Tibial nerve (tissue), 4 donors: Measurements from ENCODE around the gene HENMT1. TPM values are rescaled to one million over a fixed set of nuclear protein-coding genes. Genes with fewer than 3 reads are reported as not detected.

Source experiments
- DNase-seq, 2 donors: peaks; one replicate each; pipeline ENCODE4 v3.0.0-alpha.2; 2019; ENCODE audit warnings: low spot score in 2 of 2
- H3K27ac ChIP-seq, 4 donors: fragments of 200-600 bp; sonication (generic) in 3 of 4; one replicate each; pipeline ENCODE4 v1.5.1; 2017 to 2019; ENCODE audit warnings: mild to moderate bottlenecking in 1 of 4
- H3K27me3 ChIP-seq, 2 donors: fragments of 200-600 bp; sonication (generic) in 1 of 2; one replicate each; pipeline versions ENCODE4 v1.5.1 to v1.6.0; 2017 to 2019
- H3K36me3 ChIP-seq, 3 donors: fragments of 200-600 bp; sonication (generic); one replicate each; pipeline ENCODE4 v1.5.1; 2018 to 2019
- H3K4me1 ChIP-seq, 4 donors: fragments of 200-600 bp; sonication (generic) in 3 of 4; one replicate each; pipeline ENCODE4 v1.5.1; 2017 to 2019
- H3K4me3 ChIP-seq, 4 donors: fragments of 200-600 bp; sonication (generic) in 3 of 4; one replicate each; pipeline ENCODE4 v1.5.1; 2017 to 2019; ENCODE audit warnings: mild to moderate bottlenecking in 1 of 4, moderate library complexity in 1 of 4
- H3K9me3 ChIP-seq, 4 donors: fragments of 200-600 bp; sonication (generic) in 3 of 4; one replicate each; pipeline ENCODE4 v1.5.1; 2017 to 2019
- EP300 ChIP-seq, 2 donors: sonication (generic); formaldehyde crosslinking; IDR thresholded peaks; one replicate each; pipeline ENCODE4 v1.6.1; 2017; ENCODE audit warnings: antibody characterized with exemption in 2 of 2, mild to moderate bottlenecking in 1 of 2
- POLR2A ChIP-seq, 2 donors: fragments of 450-650 bp; IDR thresholded peaks; one replicate each; pipeline ENCODE4 v1.6.1; 2017; ENCODE audit warnings: antibody characterized with exemption in 2 of 2, mild to moderate bottlenecking in 2 of 2, moderate library complexity in 2 of 2
- WGBS, 2 donors: methylation state at CpG; one replicate each; pipeline ENCODE4 v1.1.5; 2018; 5-methylcytosine and 5-hydroxymethylcytosine counted together
- total RNA-seq, 4 donors: library from RNA; depleted of rRNA; stranded (reverse); fragments of >200 nt; gene quantifications; one replicate each; pipeline ENCODE4 v1.1.0, GENCODE V29; 2016
- TF ChIP-seq, protein P1 (sequence below), 5 experiments: fragments of 200-600 bp in 3 of 5; fragments of 450-650 bp in 2 of 5; sonication (generic) in 3 of 5; IDR thresholded peaks; one replicate each; pipeline ENCODE4 v1.5.1; 2016 to 2019; ENCODE audit warnings: antibody characterized with exemption in 5 of 5, mild to moderate bottlenecking in 3 of 5, moderate library complexity in 2 of 5

The HENMT1 gene
- total RNA-seq, 4 donors from 2014 or later = 1.2 to 3.7 (median 2.4) TPM

DNA sequence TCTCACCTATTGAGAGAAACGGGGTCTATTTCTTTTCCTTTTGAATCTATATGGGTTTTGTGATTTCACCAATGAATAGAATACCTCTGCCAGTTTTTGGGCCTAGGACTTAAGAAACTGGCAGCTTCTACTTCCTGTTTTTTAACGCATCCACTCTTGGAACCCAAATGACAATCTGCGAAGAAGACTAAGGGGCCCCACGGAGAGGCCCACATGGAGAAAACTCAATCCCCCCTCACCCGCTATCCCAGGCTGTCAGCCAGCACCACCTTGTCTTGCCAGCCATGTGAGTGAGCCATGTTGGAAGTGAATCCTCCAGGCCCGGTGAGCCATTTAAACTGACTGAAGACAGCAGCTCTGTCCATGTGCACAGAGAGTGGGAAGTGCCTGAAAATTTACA lies 3.6 kb upstream of the HENMT1 start:
- H3K4me1 ChIP-seq = peaks cover 0 to 8% (median 4%) of the 10 kb centered on the region in 4 donors
- H3K27me3 ChIP-seq = no peaks in the 10 kb centered on the region
- no peaks in the 10 kb centered on the region for H3K36me3 ChIP-seq
- DNase-seq = no peak
- 79% methylated on average over 6 of the region's 6 CpGs for WGBS, 2 donors
- no peak overlapping the region for H3K4me3 ChIP-seq
- no peaks in the 10 kb centered on the region for H3K9me3 ChIP-seq
- TF ChIP-seq, protein P1, sequence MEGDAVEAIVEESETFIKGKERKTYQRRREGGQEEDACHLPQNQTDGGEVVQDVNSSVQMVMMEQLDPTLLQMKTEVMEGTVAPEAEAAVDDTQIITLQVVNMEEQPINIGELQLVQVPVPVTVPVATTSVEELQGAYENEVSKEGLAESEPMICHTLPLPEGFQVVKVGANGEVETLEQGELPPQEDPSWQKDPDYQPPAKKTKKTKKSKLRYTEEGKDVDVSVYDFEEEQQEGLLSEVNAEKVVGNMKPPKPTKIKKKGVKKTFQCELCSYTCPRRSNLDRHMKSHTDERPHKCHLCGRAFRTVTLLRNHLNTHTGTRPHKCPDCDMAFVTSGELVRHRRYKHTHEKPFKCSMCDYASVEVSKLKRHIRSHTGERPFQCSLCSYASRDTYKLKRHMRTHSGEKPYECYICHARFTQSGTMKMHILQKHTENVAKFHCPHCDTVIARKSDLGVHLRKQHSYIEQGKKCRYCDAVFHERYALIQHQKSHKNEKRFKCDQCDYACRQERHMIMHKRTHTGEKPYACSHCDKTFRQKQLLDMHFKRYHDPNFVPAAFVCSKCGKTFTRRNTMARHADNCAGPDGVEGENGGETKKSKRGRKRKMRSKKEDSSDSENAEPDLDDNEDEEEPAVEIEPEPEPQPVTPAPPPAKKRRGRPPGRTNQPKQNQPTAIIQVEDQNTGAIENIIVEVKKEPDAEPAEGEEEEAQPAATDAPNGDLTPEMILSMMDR (IDR thresholded peaks at IDR 0.05) = no peak
- TF ChIP-seq EP300 (IDR thresholded peaks at IDR 0.05) = no peak
- no peak for TF ChIP-seq POLR2A (IDR thresholded peaks at IDR 0.05)
- H3K27ac ChIP-seq = no peak overlapping the region

DNA sequence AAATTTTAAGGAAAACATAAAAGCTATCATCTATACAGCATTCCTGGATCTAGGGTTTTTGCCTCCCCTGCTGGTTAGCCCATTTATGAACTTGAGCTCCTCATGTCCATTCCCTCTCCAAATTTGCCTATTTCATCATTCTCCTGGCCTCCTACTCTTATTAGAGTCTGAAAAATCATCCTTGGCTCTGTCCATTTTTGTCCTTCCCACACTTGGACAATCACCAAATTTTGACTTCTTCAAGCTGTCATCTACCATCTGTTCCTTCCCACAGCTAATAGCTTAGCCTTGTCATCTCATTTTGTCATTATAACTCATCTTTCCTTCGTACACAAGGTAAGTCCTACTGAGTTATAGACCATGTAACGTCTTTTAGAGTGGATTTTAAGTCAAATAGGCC lies 2.2 kb upstream of the HENMT1 start:
- Histone ChIP-seq H3K27ac (no peak overlapping the region), H3K9me3 (no peaks in the 10 kb centered on the region), H3K4me3 (no peak overlapping the region), H3K4me1 (peaks cover 0 to 8% (median 4%) of the 10 kb centered on the region in 4 donors), H3K27me3 (no peaks in the 10 kb centered on the region), H3K36me3 (no peaks in the 10 kb centered on the region)
- 93 to 96% methylated on average over 2 of the region's 2 CpGs for WGBS, 2 donors
- DNase-seq = no peak
- no peak for TF ChIP-seq POLR2A (IDR thresholded peaks at IDR 0.05)
- TF ChIP-seq, protein P1 (IDR thresholded peaks at IDR 0.05) = no peak
- no peak for TF ChIP-seq EP300 (IDR thresholded peaks at IDR 0.05)

DNA sequence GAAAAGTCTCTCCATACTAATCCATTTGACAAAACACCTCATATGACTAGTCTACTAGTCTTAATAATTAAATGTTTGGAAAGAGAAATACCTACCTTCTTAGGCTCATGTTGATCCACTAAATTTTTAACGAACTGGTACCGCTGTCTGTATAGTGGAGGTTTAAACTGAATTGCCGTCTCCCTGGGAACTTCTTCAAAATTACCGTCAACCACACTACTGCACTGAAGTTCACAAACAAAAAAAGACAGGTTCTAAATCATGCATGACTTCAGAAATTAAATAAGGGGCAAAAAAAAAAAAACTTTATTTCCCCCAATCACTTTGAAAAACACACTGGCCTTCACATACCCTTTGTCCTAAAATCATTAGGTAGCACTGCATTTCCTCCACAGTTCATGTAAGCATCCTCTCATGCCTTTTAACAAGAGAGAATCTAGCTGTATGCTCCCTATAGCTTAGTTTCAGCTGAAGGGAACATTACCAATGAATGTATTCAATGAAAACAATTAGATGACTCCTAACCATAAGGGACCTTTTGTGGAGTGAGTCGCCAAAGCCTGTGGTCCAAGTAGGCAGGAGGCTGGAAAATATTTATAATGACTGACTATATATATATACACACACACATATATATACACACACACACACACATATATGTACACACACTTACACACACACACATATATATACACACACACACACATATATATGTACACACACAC lies 3.4 kb downstream of the HENMT1 start:
- Histone ChIP-seq H3K27ac (no peak overlapping the region), H3K4me3 (no peak overlapping the region), H3K4me1 (peaks cover 0 to 8% (median 4%) of the 10 kb centered on the region in 4 donors), H3K36me3 (no peaks in the 10 kb centered on the region), H3K9me3 (no peaks in the 10 kb centered on the region), H3K27me3 (no peaks in the 10 kb centered on the region)
- no peak for DNase-seq
- 76 to 79% methylated on average over 5 of the region's 5 CpGs for WGBS, 2 donors
- TF ChIP-seq EP300 (IDR thresholded peaks at IDR 0.05) = no peak
- TF ChIP-seq, protein P1 (IDR thresholded peaks at IDR 0.05) = no peak

DNA sequence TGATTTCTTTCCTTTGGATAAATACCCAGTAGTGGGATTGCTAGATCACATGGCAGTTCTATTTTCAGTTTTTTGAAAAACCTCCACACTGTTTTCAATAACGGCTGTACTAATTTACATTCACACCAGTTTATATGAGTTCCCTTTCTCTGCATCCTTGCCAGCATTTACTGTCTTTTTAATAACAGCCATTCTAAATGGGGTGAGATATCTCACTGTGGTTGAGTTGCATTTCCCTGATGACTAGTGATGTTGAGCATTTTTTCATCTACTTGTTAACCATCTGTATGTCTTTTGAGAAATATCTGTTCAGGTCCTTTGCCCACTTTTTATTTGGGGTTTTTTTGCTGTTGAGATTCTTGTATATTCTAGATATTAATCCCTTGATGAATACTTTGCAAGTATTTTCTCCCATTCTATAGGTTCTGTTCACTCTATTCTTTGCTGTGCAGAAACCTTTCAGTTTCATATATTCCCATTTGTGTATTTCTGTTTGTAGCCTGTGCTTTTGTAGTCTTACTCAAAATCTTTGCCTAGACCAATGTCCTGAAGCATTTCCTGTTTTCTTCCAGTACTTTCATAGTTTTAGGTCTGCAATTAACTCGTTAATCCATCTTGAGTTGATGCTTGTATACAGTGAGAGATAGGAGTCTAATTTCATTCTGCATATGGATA lies 7.3 kb downstream of the HENMT1 start:
- peaks cover 0 to 14% (median 0%) of the 10 kb centered on the region in 3 donors for H3K36me3 ChIP-seq
- TF ChIP-seq POLR2A (IDR thresholded peaks at IDR 0.05) = no peak
- no peak for TF ChIP-seq EP300 (IDR thresholded peaks at IDR 0.05)
- TF ChIP-seq, protein P1 (IDR thresholded peaks at IDR 0.05) = no peak
- DNase-seq = no peak
- no peaks in the 10 kb centered on the region for H3K9me3 ChIP-seq
- no peak overlapping the region for H3K27ac ChIP-seq
- no peak overlapping the region for H3K4me3 ChIP-seq
- WGBS, 2 donors = 56 to 71% methylated on average over 2 of the region's 2 CpGs
- no peaks in the 10 kb centered on the region for H3K4me1 ChIP-seq
- H3K27me3 ChIP-seq = no peaks in the 10 kb centered on the region

DNA sequence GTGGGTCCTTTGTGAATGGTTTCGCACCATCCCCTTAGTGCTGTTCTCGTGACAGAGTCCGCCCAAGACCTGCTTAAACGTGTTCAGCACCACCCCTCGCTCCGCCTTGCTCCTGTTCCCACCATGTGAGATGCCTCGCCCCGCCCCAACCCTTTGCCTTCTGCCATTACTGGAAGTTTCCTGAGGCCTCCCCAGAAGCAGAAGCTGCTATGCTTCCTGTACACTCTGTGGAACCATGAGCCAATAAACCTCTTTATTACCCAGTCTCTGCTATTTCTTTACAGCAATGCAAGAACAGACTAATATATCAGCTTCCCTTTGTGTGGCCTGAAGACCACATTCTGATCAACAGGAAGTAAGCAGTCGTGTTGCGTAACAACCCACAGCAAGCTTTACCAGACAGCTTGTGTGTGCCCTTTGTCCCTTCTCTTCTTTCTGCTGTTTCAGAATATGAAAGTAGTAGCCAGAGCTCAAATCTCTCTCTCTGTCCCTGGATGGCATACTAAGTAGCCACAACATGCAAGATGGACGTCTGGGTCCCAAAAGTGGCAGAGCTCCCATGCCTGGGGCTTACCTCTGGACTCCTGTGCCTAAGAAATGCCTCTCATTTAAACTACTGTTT lies 14.1 kb downstream of the HENMT1 start:
- peak; percentile 53 to 64 for DNase-seq
- H3K27me3 ChIP-seq = no peaks in the 10 kb centered on the region
- TF ChIP-seq EP300 (IDR thresholded peaks at IDR 0.05) (peak in 1 of 2 donors; percentile 85), POLR2A (IDR thresholded peaks at IDR 0.05) (peak in 1 of 2 donors; percentile 20)
- TF ChIP-seq, protein P1 (IDR thresholded peaks at IDR 0.05) = no peak
- H3K9me3 ChIP-seq = no peaks in the 10 kb centered on the region
- 73 to 74% methylated on average over 11 of the region's 11 CpGs for WGBS, 2 donors
- H3K4me3 ChIP-seq = no peak overlapping the region
- H3K27ac ChIP-seq = peak overlapping the region in 3 of 4 donors; percentile 79 to 91 (median 80)
- H3K36me3 ChIP-seq = peaks cover 0 to 14% (median 0%) of the 10 kb centered on the region in 3 donors
- H3K4me1 ChIP-seq = peaks cover 0 to 32% (median 15%) of the 10 kb centered on the region in 4 donors
